Hepatocyte (in vitro differentiated cells): Measurements from ENCODE around the gene PACRG. TPM values are rescaled to one million over a fixed set of nuclear protein-coding genes. Genes with fewer than 3 reads are reported as not detected.

ENCODE experiments used
- DNase-seq: peaks from one replicate; pipeline ENCODE4 v3.0.0-alpha.2; 2016; ENCODE audit warnings: low spot score
- H2AFZ ChIP-seq: fragments of 200-600 bp; sonication (generic); 2 replicates; pipeline ENCODE4 v1.6.0; 2016; ENCODE audit warnings: antibody characterized with exemption, mild to moderate bottlenecking
- H3K27ac ChIP-seq: fragments of 200-600 bp; sonication (generic); 2 replicates; pipeline ENCODE4 v1.5.1; 2016; ENCODE audit warnings: mild to moderate bottlenecking
- H3K27me3 ChIP-seq: fragments of 200-600 bp; sonication (generic); 2 replicates; pipeline ENCODE4 v1.6.1; 2016
- H3K36me3 ChIP-seq: fragments of 200-600 bp; sonication (generic); replicated peaks from 2 replicates; pipeline ENCODE4 v1.5.1; 2016; ENCODE audit warnings: low read depth; ENCODE audit not compliant: insufficient read depth
- H3K4me1 ChIP-seq: fragments of 200-600 bp; sonication (generic); 2 replicates; pipeline ENCODE4 v1.5.1; 2016; ENCODE audit warnings: mild to moderate bottlenecking, moderate library complexity; ENCODE audit not compliant: insufficient read depth
- H3K4me2 ChIP-seq: fragments of 200-600 bp; sonication (generic); 2 replicates; pipeline ENCODE4 v1.6.0; 2016
- H3K4me3 ChIP-seq: fragments of 200-600 bp; sonication (generic); 2 replicates; pipeline ENCODE4 v1.5.1; 2016; ENCODE audit warnings: mild to moderate bottlenecking
- H3K79me2 ChIP-seq: fragments of 200-600 bp; sonication (generic); 2 replicates; pipeline ENCODE4 v1.6.0; 2017; ENCODE audit warnings: mild to moderate bottlenecking
- H3K9me2 ChIP-seq: fragments of 200-600 bp; sonication (generic); replicated peaks from 2 replicates; pipeline ENCODE4 v1.6.0; 2017; ENCODE audit warnings: mild to moderate bottlenecking; ENCODE audit not compliant: insufficient read depth
- H3K9me3 ChIP-seq: fragments of 200-600 bp; sonication (generic); 2 replicates; pipeline ENCODE4 v1.5.1; 2016; ENCODE audit warnings: low read depth, mild to moderate bottlenecking
- H4K20me1 ChIP-seq: fragments of 200-600 bp; sonication (generic); 2 replicates; pipeline ENCODE4 v1.6.0; 2016; ENCODE audit warnings: mild to moderate bottlenecking; ENCODE audit not compliant: insufficient read depth, poor library complexity, severe bottlenecking
- CTCF ChIP-seq: fragments of 200-600 bp; sonication (generic); IDR thresholded peaks from 2 replicates; pipeline ENCODE4 v1.5.1; 2016; ENCODE audit warnings: antibody characterized with exemption, mild to moderate bottlenecking; ENCODE audit not compliant: poor library complexity
- EZH2 ChIP-seq: fragments of 200-600 bp; sonication (generic); IDR thresholded peaks from 2 replicates; pipeline ENCODE4 v1.6.1; 2016; ENCODE audit warnings: antibody characterized with exemption, mild to moderate bottlenecking, borderline replicate concordance
- EZH2phosphoT487 ChIP-seq: fragments of 200-600 bp; sonication (generic); IDR thresholded peaks from one replicate; pipeline ENCODE4 v1.6.1; 2018; ENCODE audit warnings: antibody characterized with exemption, mild to moderate bottlenecking, low read depth, moderate library complexity; ENCODE audit not compliant: unreplicated experiment, severe bottlenecking
- WGBS: methylation state at CpG from one replicate; pipeline ENCODE4 v1.1.6; 2016; ENCODE audit warnings: low lambda C conversion rate; ENCODE audit errors: missing lambda C conversion rate; 5-methylcytosine and 5-hydroxymethylcytosine counted together
- polyA plus RNA-seq: library from polyadenylated mRNA; unstranded; fragments of >200 nt; fragmentation: Nextera tagmentation; extraction: Ambion mirVana; gene quantifications from 2 replicates; pipeline ENCODE4 v1.2.1, GENCODE V29; 2016
- total RNA-seq: library from RNA; depleted of rRNA; stranded (reverse); fragments of >200 nt; gene quantifications from 2 replicates; pipeline ENCODE4 v1.2.3, GENCODE V29; 2014

PACRG gene
- total and polyA plus RNA-seq, 2 experiments from 2014 or later = 0.91 to 2.6 TPM

GRCh38 chr6:163259689-163260088 is 531.9 kb downstream of the PACRG start:
- no peak for DNase-seq
- Histone ChIP-seq H3K4me3 (no peak overlapping the region), H3K9me3 (no peaks in the 10 kb centered on the region), H3K4me1 (no peaks in the 10 kb centered on the region), H3K4me2 (peak overlapping the region; percentile 73), H3K9me2 (no peaks in the 10 kb centered on the region), H3K79me2 (no peaks in the 10 kb centered on the region), H4K20me1 (no peaks in the 10 kb centered on the region), H3K27ac (no peak overlapping the region), H2AFZ (peak overlapping the region; percentile 75), H3K36me3 (no peaks in the 10 kb centered on the region), H3K27me3 (peaks cover 23% of the 10 kb centered on the region)
- TF ChIP-seq EZH2 (no peak), EZH2phosphoT487 (no peak), CTCF (no peak)
- 79% methylated on average over 8 of the region's 8 CpGs for WGBS

GRCh38 chr6:163260111-163260895 is 532.5 kb downstream of the PACRG start:
- Histone ChIP-seq H3K36me3 (no peaks in the 10 kb centered on the region), H2AFZ (peak overlapping the region; percentile 75), H3K4me3 (no peak overlapping the region), H3K79me2 (no peaks in the 10 kb centered on the region), H3K27ac (peak overlapping the region; percentile 35), H3K4me2 (peak overlapping the region; percentile 73), H3K4me1 (no peaks in the 10 kb centered on the region), H3K9me2 (no peaks in the 10 kb centered on the region), H4K20me1 (no peaks in the 10 kb centered on the region), H3K27me3 (peaks cover 23% of the 10 kb centered on the region), H3K9me3 (no peaks in the 10 kb centered on the region)
- TF ChIP-seq CTCF (no peak), EZH2 (no peak), EZH2phosphoT487 (no peak)
- 6% methylated on average over 21 of the region's 21 CpGs for WGBS
- peak; percentile 50 for DNase-seq

- 17% methylated on average over 8 of the region's 8 CpGs for WGBS
- H4K20me1 ChIP-seq = no peaks in the 10 kb centered on the region
- H2AFZ ChIP-seq = peak overlapping the region; percentile 75
- no peaks in the 10 kb centered on the region for H3K9me2 ChIP-seq
- TF ChIP-seq EZH2 = no peak
- no peak for TF ChIP-seq EZH2phosphoT487
- no peak for TF ChIP-seq CTCF
- peaks cover 23% of the 10 kb centered on the region for H3K27me3 ChIP-seq
- no peak overlapping the region for H3K4me3 ChIP-seq
- H3K27ac ChIP-seq = no peak overlapping the region
- no peaks in the 10 kb centered on the region for H3K4me1 ChIP-seq
- no peaks in the 10 kb centered on the region for H3K36me3 ChIP-seq
- no peaks in the 10 kb centered on the region for H3K79me2 ChIP-seq
- peak overlapping the region; percentile 73 for H3K4me2 ChIP-seq
- no peaks in the 10 kb centered on the region for H3K9me3 ChIP-seq
- no peak for DNase-seq
Measured at GRCh38 chr6:163260911-163261310, 533.1 kb downstream of the PACRG start.
